Measurements from ENCODE around the gene LTC4S. TPM values are rescaled to one million over a fixed set of nuclear protein-coding genes. Genes with fewer than 3 reads are reported as not detected.
A peak's percentile ranks its signal among the peaks of the same experiment; 100 is the strongest.

Gene LTC4S
- total RNA-seq, 2 experiments from 2014 or later: 5.7 to 6.3 TPM

GRCh38 chr5:179794575-179794974 lies 789 bp downstream of the LTC4S start:
- Mint-ChIP-seq H3K36me3 (peaks cover 5% of the 10 kb centered on the region), H3K27me3 (no peaks in the 10 kb centered on the region), H3K9me3 (no peaks in the 10 kb centered on the region), H3K4me3 (peak overlapping the region; percentile 61), H3K4me1 (peaks cover 23% of the 10 kb centered on the region), H3K27ac (peak overlapping the region; percentile 30)
- no peak for ATAC-seq (ENCODE audit: low read depth)
- POLR2A ChIA-PET: interaction anchor here (1.1 to 3.4 kb wide), 6 partner anchors 9 to 62 kb away, joined by 3 to 13 read pairs (median 3); partner anchors contain the start of genes MAML1 and SQSTM1
- DNase-seq: no peak

GRCh38 chr5:179795049-179795862 lies 1.5 kb downstream of the LTC4S start:
- Mint-ChIP-seq H3K4me3 (peak overlapping the region; percentile 61), H3K27me3 (no peaks in the 10 kb centered on the region), H3K36me3 (peaks cover 5% of the 10 kb centered on the region), H3K27ac (no peak overlapping the region), H3K9me3 (no peaks in the 10 kb centered on the region), H3K4me1 (peaks cover 23% of the 10 kb centered on the region)
- POLR2A ChIA-PET: interaction anchor here (0.6 to 3.4 kb wide), 7 partner anchors 9 to 1560 kb away, joined by 3 to 13 read pairs (median 3); partner anchors contain the start of gene SQSTM1
- no peak for ATAC-seq (ENCODE audit: low read depth)
- peak; percentile 44 for DNase-seq

GRCh38 chr5:179795863-179796833 lies 2.4 kb downstream of the LTC4S start:
- Mint-ChIP-seq H3K27ac (peak overlapping the region; percentile 60), H3K4me3 (peak overlapping the region; percentile 47), H3K27me3 (no peaks in the 10 kb centered on the region), H3K4me1 (peaks cover 23% of the 10 kb centered on the region), H3K36me3 (peaks cover 5% of the 10 kb centered on the region), H3K9me3 (no peaks in the 10 kb centered on the region)
- POLR2A ChIA-PET: interaction anchor here (0.8 to 3.4 kb wide), 3 partner anchors 9 to 1561 kb away, joined by 3 to 13 read pairs (median 9); partner anchors contain the start of gene SQSTM1
- peak; percentile 86 for DNase-seq
- peak; percentile 65 for ATAC-seq (ENCODE audit: low read depth)

GRCh38 chr5:179796877-179797608 lies 3.3 kb downstream of the LTC4S start:
- no peak for ATAC-seq (ENCODE audit: low read depth)
- peak overlapping the region; percentile 47 for H3K4me3 Mint-ChIP-seq
- no peaks in the 10 kb centered on the region for H3K9me3 Mint-ChIP-seq
- H3K27ac Mint-ChIP-seq: peak overlapping the region; percentile 60
- no peak for DNase-seq
- H3K36me3 Mint-ChIP-seq: peaks cover 7% of the 10 kb centered on the region
- H3K4me1 Mint-ChIP-seq: peaks cover 24% of the 10 kb centered on the region
- POLR2A ChIA-PET: interaction anchor here (0.8 to 2.6 kb wide), 4 partner anchors 9 to 23 kb away, joined by 3 to 9 read pairs (median 3); partner anchors contain the start of gene SQSTM1
- H3K27me3 Mint-ChIP-seq: no peaks in the 10 kb centered on the region

- no peaks in the 10 kb centered on the region for H3K9me3 Mint-ChIP-seq
- POLR2A ChIA-PET: interaction anchor here (0.8 to 2.6 kb wide), 4 partner anchors 8 to 22 kb away, joined by 3 to 9 read pairs (median 3); partner anchors contain the start of gene SQSTM1
Measured at GRCh38 chr5:179797741-179798140, 4.0 kb downstream of the LTC4S start.

GRCh38 chr5:179798144-179798770 lies 4.5 kb downstream of the LTC4S start:
- no peaks in the 10 kb centered on the region for H3K9me3 Mint-ChIP-seq

More at GRCh38 chr5:179797741-179798140, 4.0 kb downstream of the LTC4S start:
- ATAC-seq (ENCODE audit: low read depth): no peak
- no peak overlapping the region for H3K27ac Mint-ChIP-seq
- peaks cover 7% of the 10 kb centered on the region for H3K36me3 Mint-ChIP-seq
- H3K27me3 Mint-ChIP-seq: no peaks in the 10 kb centered on the region
- peaks cover 23% of the 10 kb centered on the region for H3K4me1 Mint-ChIP-seq
- H3K4me3 Mint-ChIP-seq: no peak overlapping the region
- no peak for DNase-seq

GRCh38 chr5:179798771-179799643 lies 5.2 kb downstream of the LTC4S start:
- Mint-ChIP-seq H3K4me1 (peaks cover 21% of the 10 kb centered on the region), H3K27me3 (no peaks in the 10 kb centered on the region), H3K36me3 (peaks cover 7% of the 10 kb centered on the region), H3K4me3 (no peak overlapping the region), H3K27ac (peak overlapping the region; percentile 56), H3K9me3 (no peaks in the 10 kb centered on the region)
- ATAC-seq (ENCODE audit: low read depth) (no peak), DNase-seq (no peak)
- POLR2A ChIA-PET: interaction anchor here (0.8 kb wide), 1 partner anchor 108 kb away, joined by 3 read pairs; no protein-coding TSS in a partner anchor

More at GRCh38 chr5:179798144-179798770, 4.5 kb downstream of the LTC4S start:
- ATAC-seq (ENCODE audit: low read depth) (no peak), DNase-seq (no peak)
- Mint-ChIP-seq H3K4me3 (no peak overlapping the region), H3K27ac (no peak overlapping the region), H3K4me1 (peaks cover 22% of the 10 kb centered on the region), H3K36me3 (peaks cover 7% of the 10 kb centered on the region), H3K27me3 (no peaks in the 10 kb centered on the region)
- POLR2A ChIA-PET: interaction anchor here (0.8 to 2.6 kb wide), 3 partner anchors 8 to 109 kb away, joined by 3 to 9 read pairs (median 3); partner anchors contain the start of gene SQSTM1

GRCh38 chr5:179799644-179799973 lies 5.8 kb downstream of the LTC4S start:
- H3K36me3 Mint-ChIP-seq: peaks cover 7% of the 10 kb centered on the region
- peak overlapping the region; percentile 56 for H3K27ac Mint-ChIP-seq
- POLR2A ChIA-PET: no interaction called here
- ATAC-seq (ENCODE audit: low read depth): no peak
- H3K27me3 Mint-ChIP-seq: no peaks in the 10 kb centered on the region
- no peak for DNase-seq
- no peaks in the 10 kb centered on the region for H3K9me3 Mint-ChIP-seq
- peaks cover 22% of the 10 kb centered on the region for H3K4me1 Mint-ChIP-seq
- no peak overlapping the region for H3K4me3 Mint-ChIP-seq

GRCh38 chr5:179800071-179800695 lies 6.4 kb downstream of the LTC4S start:
- POLR2A ChIA-PET: no interaction called here
- no peak for ATAC-seq (ENCODE audit: low read depth)

GRCh38 chr5:179800696-179801201 lies 7.0 kb downstream of the LTC4S start:
- H3K4me3 Mint-ChIP-seq: no peak overlapping the region
- ATAC-seq (ENCODE audit: low read depth) (no peak), DNase-seq (no peak)
- no peaks in the 10 kb centered on the region for H3K9me3 Mint-ChIP-seq
- POLR2A ChIA-PET: no interaction called here
- peaks cover 7% of the 10 kb centered on the region for H3K36me3 Mint-ChIP-seq
- H3K27me3 Mint-ChIP-seq: no peaks in the 10 kb centered on the region
- peaks cover 28% of the 10 kb centered on the region for H3K4me1 Mint-ChIP-seq
- H3K27ac Mint-ChIP-seq: no peak overlapping the region

More at GRCh38 chr5:179800071-179800695, 6.4 kb downstream of the LTC4S start:
- no peak for DNase-seq
- peaks cover 7% of the 10 kb centered on the region for H3K36me3 Mint-ChIP-seq
- H3K9me3 Mint-ChIP-seq: no peaks in the 10 kb centered on the region
- no peaks in the 10 kb centered on the region for H3K27me3 Mint-ChIP-seq
- H3K27ac Mint-ChIP-seq: no peak overlapping the region
- H3K4me1 Mint-ChIP-seq: peaks cover 25% of the 10 kb centered on the region
- no peak overlapping the region for H3K4me3 Mint-ChIP-seq
